H9 (cell line): Measurements from ENCODE around the gene VDR. TPM values are rescaled to one million over a fixed set of nuclear protein-coding genes. Genes with fewer than 3 reads are reported as not detected.

Source experiments
- DNase-seq: peaks from one replicate; pipeline ENCODE4 v3.0.0-alpha.2; 2017
- H2AFZ ChIP-seq: one replicate; pipeline ENCODE4 v1.6.1; 2013; ENCODE audit warnings: mild to moderate bottlenecking, low read length, control low read depth, moderate library complexity
- H2AK5ac ChIP-seq: 2 replicates; pipeline ENCODE4 v1.6.1; 2013; ENCODE audit warnings: low read length, control low read depth, mixed read lengths; ENCODE audit not compliant: insufficient read length
- H2BK120ac ChIP-seq: one replicate; pipeline ENCODE4 v1.6.1; 2013; ENCODE audit warnings: low read depth, mild to moderate bottlenecking, low read length, control low read depth, inconsistent platforms; ENCODE audit not compliant: poor library complexity, severe bottlenecking
- H2BK12ac ChIP-seq: 2 replicates; pipeline ENCODE4 v1.6.1; 2013; ENCODE audit warnings: low read length, control low read depth, mixed read lengths, low read depth; ENCODE audit not compliant: insufficient read length
- H2BK15ac ChIP-seq: 2 replicates; pipeline ENCODE4 v1.6.1; 2013; ENCODE audit warnings: low read depth, low read length, control low read depth
- H2BK20ac ChIP-seq: one replicate; pipeline ENCODE4 v1.6.1; 2013; ENCODE audit warnings: low read depth, mild to moderate bottlenecking, low read length, control low read depth, inconsistent platforms; ENCODE audit not compliant: poor library complexity, severe bottlenecking
- H2BK5ac ChIP-seq: 2 replicates; pipeline ENCODE4 v1.6.1; 2013; ENCODE audit warnings: low read length, control low read depth, mixed read lengths; ENCODE audit not compliant: insufficient read length
- H3K14ac ChIP-seq: 2 replicates; pipeline ENCODE4 v1.6.1; 2013; ENCODE audit warnings: low read length, control low read depth; ENCODE audit not compliant: insufficient read depth
- H3K18ac ChIP-seq: 2 replicates; pipeline ENCODE4 v1.6.1; 2013; ENCODE audit warnings: low read depth, mild to moderate bottlenecking, mixed read lengths, low read length, control low read depth; ENCODE audit not compliant: insufficient read length
- H3K23ac ChIP-seq: 2 replicates; pipeline ENCODE4 v1.6.1; 2013; ENCODE audit warnings: low read length, control low read depth, mixed read lengths, low read depth; ENCODE audit not compliant: insufficient read length
- H3K23me2 ChIP-seq: 2 replicates; pipeline ENCODE4 v1.6.1; 2013; ENCODE audit warnings: low read depth, mild to moderate bottlenecking, mixed read lengths, low read length, control low read depth; ENCODE audit not compliant: insufficient read length, poor library complexity, severe bottlenecking
- H3K27ac ChIP-seq: 2 replicates; pipeline ENCODE4 v1.5.1; 2013; ENCODE audit warnings: low read length, control low read depth, mixed read lengths, low read depth; ENCODE audit not compliant: insufficient read length
- H3K27me3 ChIP-seq: 2 replicates; pipeline ENCODE4 v1.6.1; 2013; ENCODE audit warnings: low read length, control low read depth, inconsistent platforms; ENCODE audit not compliant: insufficient read depth
- H3K4ac ChIP-seq: 2 replicates; pipeline ENCODE4 v1.6.1; 2013; ENCODE audit warnings: low read depth, mild to moderate bottlenecking, control low read depth, inconsistent platforms, low read length, moderate library complexity
- H3K4me1 ChIP-seq: 2 replicates; pipeline ENCODE4 v1.6.1; 2013; ENCODE audit warnings: low read length, control low read depth, inconsistent platforms; ENCODE audit not compliant: insufficient read depth
- H3K4me2 ChIP-seq: 2 replicates; pipeline ENCODE4 v1.6.1; 2013; ENCODE audit warnings: low read length, control low read depth, mixed read lengths; ENCODE audit not compliant: insufficient read length, insufficient read depth
- H3K56ac ChIP-seq: 2 replicates; pipeline ENCODE4 v1.6.1; 2013; ENCODE audit warnings: low read depth, mild to moderate bottlenecking, mixed read lengths, low read length, control low read depth; ENCODE audit not compliant: insufficient read length
- H3K79me1 ChIP-seq: 2 replicates; pipeline ENCODE4 v1.6.1; 2013; ENCODE audit warnings: low read depth, mild to moderate bottlenecking, moderate library complexity, low read length, control low read depth, inconsistent platforms; ENCODE audit not compliant: insufficient read depth, poor library complexity, severe bottlenecking
- H3K79me2 ChIP-seq: 2 replicates; pipeline ENCODE4 v1.6.1; 2013; ENCODE audit warnings: low read length, control low read depth, inconsistent platforms; ENCODE audit not compliant: insufficient read depth
- H3K9ac ChIP-seq: 2 replicates; pipeline ENCODE4 v1.6.1; 2013; ENCODE audit warnings: low read length, control low read depth, mixed read lengths; ENCODE audit not compliant: insufficient read length; ENCODE audit errors: extremely low read depth
- H3K9me3 ChIP-seq: one replicate; pipeline ENCODE4 v1.6.1; 2013; ENCODE audit warnings: low read depth, low read length, inconsistent platforms; ENCODE audit not compliant: control insufficient read depth
- H3T11ph ChIP-seq: one replicate; pipeline ENCODE4 v1.6.1; 2013; ENCODE audit warnings: mild to moderate bottlenecking, low read length, control low read depth, inconsistent platforms
- H4K20me1 ChIP-seq: one replicate; pipeline ENCODE4 v1.6.1; 2013; ENCODE audit not compliant: control insufficient read depth, insufficient read length, insufficient read depth
- H4K5ac ChIP-seq: 2 replicates; pipeline ENCODE4 v1.6.1; 2013; ENCODE audit warnings: low read depth, mild to moderate bottlenecking, mixed read lengths, low read length, control low read depth; ENCODE audit not compliant: insufficient read length
- H4K8ac ChIP-seq: replicated peaks from 2 replicates; pipeline ENCODE4 v1.6.1; 2013; ENCODE audit warnings: low read length, control low read depth, mixed read lengths, low read depth; ENCODE audit not compliant: insufficient read length
- H4K91ac ChIP-seq: 2 replicates; pipeline ENCODE4 v1.6.1; 2013; ENCODE audit warnings: low read depth, mild to moderate bottlenecking, moderate library complexity, mixed read lengths, low read length, control low read depth; ENCODE audit not compliant: insufficient read length
- H3K27ac Mint-ChIP-seq, 3 experiments: 2 replicates in 2 of 3; 3 replicates in 1 of 3; pipeline ENCODE4 v1.8.0; 2020 to 2021; ENCODE audit warnings: mixed read lengths in 3 of 3, mild to moderate bottlenecking in 1 of 3, moderate library complexity in 1 of 3
- H3K27me3 Mint-ChIP-seq: 2 replicates; pipeline ENCODE4 v1.8.0; 2021; ENCODE audit warnings: low read depth, mild to moderate bottlenecking, moderate library complexity, mixed read lengths
- H3K36me3 Mint-ChIP-seq, 3 experiments: 2 replicates in 2 of 3; 3 replicates in 1 of 3; pipeline ENCODE4 v1.8.0; 2020 to 2021; ENCODE audit warnings: low read depth in 3 of 3, mixed read lengths in 3 of 3; ENCODE audit not compliant: insufficient read depth in 1 of 3
- H3K4me1 Mint-ChIP-seq, 2 experiments: 2 replicates each; pipeline ENCODE4 v1.8.0; 2020; ENCODE audit warnings: mixed read lengths in 2 of 2
- H3K4me3 Mint-ChIP-seq, 2 experiments: 2 replicates in 1 of 2; 3 replicates in 1 of 2; pipeline ENCODE4 v1.8.0; 2020 to 2021; ENCODE audit warnings: mild to moderate bottlenecking in 2 of 2, mixed read lengths in 2 of 2, moderate library complexity in 1 of 2
- H3K9me3 Mint-ChIP-seq, 2 experiments: 2 replicates in 1 of 2; 3 replicates in 1 of 2; pipeline ENCODE4 v1.8.0; 2020; ENCODE audit warnings: mild to moderate bottlenecking in 2 of 2, mixed read lengths in 2 of 2, moderate library complexity in 1 of 2
- CTCF ChIP-seq: fragments of 200-600 bp; sonication (generic); conservative IDR thresholded peaks from 3 replicates; pipeline ENCODE4 v1.8.0; 2021; ENCODE audit warnings: antibody characterized with exemption, mild to moderate bottlenecking
- WGBS: extraction: QIAGEN DNeasy Blood & Tissue Kit; methylation state at CpG from one replicate; pipeline ENCODE4 v1.1.7; 2013; ENCODE audit warnings: missing lambda C conversion rate, low lambda C conversion rate, mixed read lengths; ENCODE audit not compliant: insufficient read length; ENCODE audit errors: extremely low coverage; 5-methylcytosine and 5-hydroxymethylcytosine counted together
- total RNA-seq: library from RNA; stranded (reverse); gene quantifications from 2 replicates; pipeline ENCODE4 v1.2.1, GENCODE V29; 2021

Gene VDR
- total RNA-seq, 1 experiment from 2014 or later = 0.61 TPM

DNA sequence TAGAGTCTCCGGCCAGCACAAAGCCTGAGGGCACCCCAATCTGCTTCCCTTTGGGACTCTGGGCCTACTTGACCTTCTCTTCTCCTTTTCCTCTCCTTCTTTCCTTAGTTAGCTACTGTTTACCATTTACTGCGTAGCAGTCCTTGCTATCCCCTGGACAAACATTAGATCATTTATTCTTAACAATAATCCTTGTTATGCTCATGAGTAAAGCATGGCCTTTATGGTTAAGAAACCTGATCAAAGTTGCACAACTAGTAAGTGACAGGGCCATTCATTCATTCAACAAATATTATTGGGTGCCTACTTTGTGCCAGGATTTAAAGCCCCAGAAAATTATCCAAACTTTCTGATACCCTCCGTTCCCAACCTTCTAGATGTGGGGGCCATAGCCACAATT is 81.9 kb downstream of the VDR start:
- Mint-ChIP-seq H3K27me3 (peaks cover 12% of the 10 kb centered on the region), H3K4me1 (peaks cover 43 to 47% of the 10 kb centered on the region in 2 experiments), H3K4me3 (no peak overlapping the region; a peak in 1 of 5 replicates), H3K36me3 (peaks cover 0 to 4% (median 0%) of the 10 kb centered on the region in 3 experiments; a peak in 1 of 7 replicates), H3K9me3 (no peaks in the 10 kb centered on the region), H3K27ac (no peak overlapping the region)
- Histone ChIP-seq H3K79me1 (no peaks in the 10 kb centered on the region), H3K9me3 (no peaks in the 10 kb centered on the region), H3K18ac (no peak overlapping the region), H3K4me2 (no peak overlapping the region), H3K4me1 (peaks cover 13% of the 10 kb centered on the region; the same call in 1 of the 2 replicates), H4K5ac (no peak overlapping the region), H3K79me2 (peaks cover 7% of the 10 kb centered on the region; the same call in 1 of the 2 replicates), H2AK5ac (no peak overlapping the region), H4K91ac (no peak overlapping the region), H2AFZ (no peak overlapping the region), H4K8ac (no peak overlapping the region), H2BK15ac (no peak overlapping the region), H3K9ac (no peak overlapping the region), H2BK5ac (no peak overlapping the region), H2BK12ac (no peak overlapping the region), H3K14ac (no peak overlapping the region), H2BK120ac (no peak overlapping the region), H3K23ac (no peak overlapping the region), H3K23me2 (peaks cover 7% of the 10 kb centered on the region), H3K27ac (no peak overlapping the region), H3K27me3 (no peaks in the 10 kb centered on the region), H2BK20ac (no peak overlapping the region), H4K20me1 (no peaks in the 10 kb centered on the region), H3K56ac (no peak overlapping the region), H3K4ac (no peak overlapping the region), H3T11ph (no peak overlapping the region)
- TF ChIP-seq CTCF = no peak
- no CpG with 5 or more reads among the region's 3 CpGs for WGBS
- no peak for DNase-seq
